Nephron (organoid): ENCODE results near the gene OSBPL10.

Experiments used
- H3K27ac Mint-ChIP-seq, 3 experiments: 2 replicates each; pipeline ENCODE4 v1.8.0; 2020; ENCODE audit warnings: mixed read lengths in 3 of 3, mild to moderate bottlenecking in 2 of 3, moderate library complexity in 1 of 3
- H3K27me3 Mint-ChIP-seq: 2 replicates; pipeline ENCODE4 v1.8.0; 2021; ENCODE audit warnings: low read depth, mild to moderate bottlenecking, moderate library complexity, mixed read lengths
- H3K36me3 Mint-ChIP-seq: 2 replicates; pipeline ENCODE4 v1.8.0; 2020; ENCODE audit warnings: low read depth, mixed read lengths
- H3K4me1 Mint-ChIP-seq: 2 replicates; pipeline ENCODE4 v1.8.0; 2020; ENCODE audit warnings: mixed read lengths
- H3K4me3 Mint-ChIP-seq, 3 experiments: 2 replicates each; pipeline ENCODE4 v1.8.0; 2020; ENCODE audit warnings: mild to moderate bottlenecking in 3 of 3, mixed read lengths in 3 of 3, moderate library complexity in 2 of 3
- H3K9me3 Mint-ChIP-seq: 2 replicates; pipeline ENCODE4 v1.8.0; 2020; ENCODE audit warnings: mixed read lengths
- TF ChIP-seq, protein P1 (sequence below), 3 experiments: fragments of 200-600 bp; sonication (generic); IDR thresholded peaks; one replicate each; pipeline ENCODE4 v1.5.0; 2021; ENCODE audit warnings: antibody characterized with exemption in 3 of 3; ENCODE audit not compliant: unreplicated experiment in 3 of 3

OSBPL10 gene

GRCh38 chr3:31614162-31614921 is 366.7 kb downstream of the OSBPL10 start:
- Mint-ChIP-seq H3K4me1 (peaks cover 9% of the 10 kb centered on the region), H3K27me3 (no peaks in the 10 kb centered on the region), H3K36me3 (peaks cover 64% of the 10 kb centered on the region), H3K9me3 (peaks cover 2% of the 10 kb centered on the region), H3K4me3 (no peak overlapping the region), H3K27ac (no peak overlapping the region)
- TF ChIP-seq, protein P1, sequence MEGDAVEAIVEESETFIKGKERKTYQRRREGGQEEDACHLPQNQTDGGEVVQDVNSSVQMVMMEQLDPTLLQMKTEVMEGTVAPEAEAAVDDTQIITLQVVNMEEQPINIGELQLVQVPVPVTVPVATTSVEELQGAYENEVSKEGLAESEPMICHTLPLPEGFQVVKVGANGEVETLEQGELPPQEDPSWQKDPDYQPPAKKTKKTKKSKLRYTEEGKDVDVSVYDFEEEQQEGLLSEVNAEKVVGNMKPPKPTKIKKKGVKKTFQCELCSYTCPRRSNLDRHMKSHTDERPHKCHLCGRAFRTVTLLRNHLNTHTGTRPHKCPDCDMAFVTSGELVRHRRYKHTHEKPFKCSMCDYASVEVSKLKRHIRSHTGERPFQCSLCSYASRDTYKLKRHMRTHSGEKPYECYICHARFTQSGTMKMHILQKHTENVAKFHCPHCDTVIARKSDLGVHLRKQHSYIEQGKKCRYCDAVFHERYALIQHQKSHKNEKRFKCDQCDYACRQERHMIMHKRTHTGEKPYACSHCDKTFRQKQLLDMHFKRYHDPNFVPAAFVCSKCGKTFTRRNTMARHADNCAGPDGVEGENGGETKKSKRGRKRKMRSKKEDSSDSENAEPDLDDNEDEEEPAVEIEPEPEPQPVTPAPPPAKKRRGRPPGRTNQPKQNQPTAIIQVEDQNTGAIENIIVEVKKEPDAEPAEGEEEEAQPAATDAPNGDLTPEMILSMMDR (IDR thresholded peaks at IDR 0.05; ENCODE audit: unreplicated experiment in 3 of 3): no peak

GRCh38 chr3:31613654-31614053 is 367.4 kb downstream of the OSBPL10 start:
- Mint-ChIP-seq H3K27ac (no peak overlapping the region), H3K4me1 (peaks cover 9% of the 10 kb centered on the region), H3K36me3 (peaks cover 65% of the 10 kb centered on the region), H3K9me3 (peaks cover 2% of the 10 kb centered on the region), H3K4me3 (no peak overlapping the region), H3K27me3 (no peaks in the 10 kb centered on the region)
- TF ChIP-seq, protein P1 (IDR thresholded peaks at IDR 0.05; ENCODE audit: unreplicated experiment in 3 of 3): no peak

- Mint-ChIP-seq H3K27ac (no peak overlapping the region), H3K9me3 (peaks cover 6% of the 10 kb centered on the region), H3K4me1 (peaks cover 9% of the 10 kb centered on the region), H3K36me3 (peaks cover 66% of the 10 kb centered on the region), H3K4me3 (no peak overlapping the region), H3K27me3 (no peaks in the 10 kb centered on the region)
- TF ChIP-seq, protein P1 (IDR thresholded peaks at IDR 0.05; ENCODE audit: unreplicated experiment in 3 of 3): no peak
Observed at GRCh38 chr3:31613177-31613576, 367.9 kb downstream of the OSBPL10 start.
